ENCODE results near the gene NFIC.
"Not testable (repeated sequence)": the region's sequence is repeated elsewhere in the genome, so short reads cannot be mapped to it uniquely, and the experiment has no call there.

The NFIC gene

GRCh38 chr19:3373971-3374368 lies 7.6 kb downstream of the NFIC start:
- DNase-seq (ENCODE audit: low read depth in 2 of 2) = no peak

GRCh38 chr19:3374369-3375112 lies 8.2 kb downstream of the NFIC start:
- DNase-seq (ENCODE audit: low read depth in 2 of 2) = no peak

DNA sequence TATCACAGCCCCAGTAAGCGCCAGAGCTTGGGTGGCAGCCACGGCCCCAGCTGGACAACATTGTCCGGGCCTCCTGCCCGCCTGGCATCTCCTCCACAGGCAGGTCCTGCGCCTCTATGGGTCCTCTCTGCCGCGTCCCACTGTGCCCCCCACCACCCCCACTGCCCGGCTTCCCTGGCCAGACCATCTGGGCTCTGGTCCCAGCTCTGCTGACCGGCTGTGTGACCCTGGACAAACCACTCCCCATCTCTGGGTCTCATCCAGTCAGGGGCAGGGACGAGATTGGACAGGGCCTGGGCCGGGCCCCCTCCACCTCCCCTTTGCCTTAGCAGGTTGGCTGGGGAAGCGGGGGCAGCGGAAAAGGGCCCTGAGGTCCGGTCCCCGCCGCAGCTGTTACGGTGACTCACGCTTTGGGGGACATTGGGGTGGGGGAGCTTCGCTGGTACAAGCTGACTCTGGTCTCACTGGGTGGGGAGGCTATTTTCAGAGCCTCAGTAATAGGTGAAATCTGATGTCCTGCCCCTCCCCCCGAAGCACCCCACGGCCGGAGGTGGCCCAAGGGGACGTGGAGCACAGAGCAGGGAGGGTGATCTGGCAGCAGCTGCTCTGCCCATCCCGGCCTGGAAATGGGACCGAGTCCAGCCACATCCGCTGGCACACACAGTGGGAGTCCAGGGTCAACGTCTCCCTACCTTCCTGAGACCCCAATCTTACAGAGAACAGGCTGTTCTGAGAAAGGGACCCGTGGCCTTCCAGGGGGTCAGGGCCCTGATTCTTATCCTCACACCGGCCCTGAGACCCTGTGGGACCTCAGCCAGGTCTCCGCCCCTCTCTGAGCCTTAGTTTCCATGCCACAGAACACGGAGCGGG lies 9.1 kb downstream of the NFIC start:
- no peak for DNase-seq (ENCODE audit: low read depth in 2 of 2)

DNA sequence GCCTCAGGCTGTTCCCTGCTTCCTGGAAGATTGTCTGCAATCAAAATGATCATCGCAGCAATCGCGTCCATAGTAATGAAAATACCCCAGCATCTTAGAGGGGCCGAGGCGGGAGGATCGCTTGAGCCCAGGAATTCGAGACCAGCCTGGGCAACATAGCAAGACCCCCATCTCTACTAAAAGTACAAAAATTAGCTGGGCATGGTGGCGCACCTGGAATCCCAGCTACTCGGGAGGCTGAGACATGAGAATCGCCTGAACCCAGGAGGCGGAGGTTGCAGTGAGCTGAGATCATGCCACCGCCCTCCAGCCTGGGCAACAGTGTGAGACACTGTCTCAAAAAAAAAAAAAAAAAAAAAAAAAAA lies 9.7 kb downstream of the NFIC start:
- not testable (repeated sequence) for DNase-seq (ENCODE audit: low read depth in 2 of 2)

- DNase-seq (ENCODE audit: low read depth in 2 of 2) = no peak
These were observed 12.2 kb downstream of the NFIC start for GRCh38 chr19:3378352-3379150.

DNA sequence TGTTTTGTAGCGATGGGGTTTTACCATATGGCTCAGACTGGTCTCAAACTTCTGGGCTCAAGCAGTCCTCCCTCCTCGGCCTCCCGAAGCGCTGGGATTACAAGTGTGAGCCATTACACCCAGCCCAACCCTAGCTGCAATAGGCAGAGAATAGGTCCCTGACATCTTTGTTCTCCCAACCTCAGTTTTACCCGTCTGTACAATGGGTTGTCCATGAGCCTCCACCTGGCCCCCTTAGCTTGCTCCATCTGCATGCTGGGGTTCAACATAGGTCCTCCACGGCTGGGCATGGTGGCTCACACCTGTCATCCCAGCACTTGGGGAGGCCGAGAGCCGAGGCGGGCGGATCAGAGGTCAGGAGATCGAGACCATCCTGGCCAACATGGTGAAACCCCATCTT lies 14.4 kb downstream of the NFIC start:
- DNase-seq (ENCODE audit: low read depth in 2 of 2) = no peak

DNA sequence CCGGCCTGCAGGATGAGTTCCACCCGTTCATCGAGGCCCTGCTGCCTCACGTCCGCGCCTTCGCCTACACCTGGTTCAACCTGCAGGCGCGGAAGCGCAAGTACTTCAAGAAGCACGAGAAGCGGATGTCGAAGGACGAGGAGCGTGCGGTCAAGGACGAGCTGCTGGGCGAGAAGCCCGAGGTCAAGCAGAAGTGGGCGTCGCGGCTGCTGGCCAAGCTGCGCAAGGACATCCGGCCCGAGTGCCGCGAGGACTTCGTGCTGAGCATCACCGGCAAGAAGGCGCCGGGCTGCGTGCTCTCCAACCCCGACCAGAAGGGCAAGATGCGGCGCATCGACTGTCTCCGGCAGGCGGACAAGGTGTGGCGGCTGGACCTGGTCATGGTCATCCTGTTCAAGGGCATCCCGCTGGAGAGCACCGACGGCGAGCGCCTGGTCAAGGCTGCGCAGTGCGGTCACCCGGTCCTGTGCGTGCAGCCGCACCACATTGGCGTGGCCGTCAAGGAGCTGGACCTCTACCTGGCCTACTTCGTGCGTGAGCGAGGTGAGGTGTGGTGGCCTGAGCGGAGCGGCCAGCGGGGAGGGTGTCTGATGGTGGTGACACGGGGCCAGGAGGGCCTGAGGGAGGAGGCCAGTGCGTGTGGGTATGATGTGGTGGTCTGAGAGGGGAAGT lies 15.5 kb downstream of the NFIC start:
- no peak for DNase-seq (ENCODE audit: low read depth in 2 of 2)

- DNase-seq (ENCODE audit: low read depth in 2 of 2) = no peak
These were observed 16.2 kb downstream of the NFIC start for GRCh38 chr19:3382460-3383100.

- DNase-seq (ENCODE audit: low read depth in 2 of 2) = no peak
These were observed 16.8 kb downstream of the NFIC start for GRCh38 chr19:3383121-3383722.

DNA sequence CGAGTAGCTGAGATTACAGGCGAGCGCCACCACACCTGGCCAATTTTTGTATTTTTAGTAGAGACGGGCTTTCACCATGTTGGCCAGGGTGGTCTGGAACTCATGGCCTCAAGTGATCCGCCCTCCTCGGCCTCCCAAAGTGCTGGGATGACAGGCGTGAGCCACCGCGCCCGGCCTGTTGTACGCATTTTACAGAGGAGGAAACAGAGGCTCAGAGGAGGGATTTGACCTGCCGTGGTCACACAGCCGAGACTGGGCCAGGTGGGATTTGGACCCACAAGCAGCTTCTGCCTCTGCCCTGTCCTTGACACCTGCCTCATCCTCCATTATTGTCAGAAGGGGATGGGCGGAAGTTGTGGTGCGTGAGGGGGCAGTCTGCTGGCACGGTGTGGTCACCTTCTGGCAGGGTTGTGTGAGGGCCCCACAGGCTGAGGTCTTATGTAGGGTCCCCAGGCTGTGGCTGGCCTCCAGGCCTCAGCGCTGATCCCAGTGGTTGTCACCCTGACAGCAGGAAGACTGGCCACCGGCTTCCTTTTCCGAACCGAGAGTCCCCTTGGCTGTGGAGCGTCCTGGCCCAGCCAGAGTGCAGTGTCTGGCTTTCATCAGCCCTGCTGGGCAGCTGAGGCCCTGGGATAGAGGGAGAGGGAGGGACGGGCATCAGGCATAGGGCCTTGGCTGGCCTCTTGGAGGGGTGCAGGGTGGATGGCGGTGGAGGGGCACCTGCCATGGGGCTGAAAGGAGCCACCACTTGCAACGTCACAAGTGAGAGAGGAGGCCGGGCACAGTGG lies 20.3 kb downstream of the NFIC start:
- no peak for DNase-seq (ENCODE audit: low read depth in 2 of 2)

DNA sequence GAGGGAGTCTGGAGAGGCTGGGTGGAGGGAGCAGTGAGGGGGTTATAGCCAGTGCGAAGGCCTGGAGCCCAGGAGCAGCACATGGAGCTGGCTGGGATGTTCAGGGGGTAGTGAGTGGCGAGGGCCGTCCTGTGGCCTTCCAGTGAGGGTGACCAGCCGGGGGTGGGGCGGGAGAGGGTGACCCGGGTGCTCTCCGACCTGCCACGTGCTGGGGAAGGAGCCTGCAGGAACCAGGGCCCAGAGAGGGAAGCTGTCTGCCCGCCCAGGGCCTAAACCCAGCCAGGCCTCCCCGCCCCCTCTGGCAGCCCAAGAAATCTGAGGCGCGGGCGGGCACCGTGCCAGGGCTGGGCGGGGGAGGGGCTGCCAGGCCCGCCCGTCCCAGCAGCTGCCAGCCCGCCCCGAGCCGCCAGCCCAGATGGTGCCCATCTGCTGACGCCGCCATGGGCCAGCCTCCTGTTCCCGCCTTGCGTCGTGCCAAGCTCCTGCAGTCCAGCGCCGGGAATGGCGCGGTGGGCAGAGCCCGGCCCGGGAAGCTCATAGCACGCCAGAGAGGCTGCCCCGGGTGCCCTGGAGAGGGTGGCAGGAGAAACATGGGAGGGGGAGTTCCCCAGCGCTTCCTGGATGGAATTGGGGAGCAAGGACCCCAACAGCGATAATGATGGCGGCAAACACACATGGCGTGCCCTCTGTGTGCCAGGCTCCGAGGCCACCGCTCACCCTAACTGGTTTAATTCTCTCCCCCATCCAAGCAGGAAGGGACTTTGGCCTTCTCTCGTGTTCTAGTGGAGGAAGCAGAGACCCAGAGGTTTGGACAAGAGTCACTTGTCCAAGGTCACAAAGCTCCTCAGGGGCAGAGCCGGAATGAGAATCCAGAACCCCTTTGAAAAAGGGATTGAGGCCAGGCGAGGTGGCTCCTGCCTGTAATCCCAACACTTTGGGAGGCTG lies 21.5 kb downstream of the NFIC start:
- DNase-seq (ENCODE audit: low read depth in 2 of 2) = no peak

GRCh38 chr19:3389446-3389778 lies 23.0 kb downstream of the NFIC start:
- no peak for DNase-seq (ENCODE audit: low read depth in 2 of 2)

DNA sequence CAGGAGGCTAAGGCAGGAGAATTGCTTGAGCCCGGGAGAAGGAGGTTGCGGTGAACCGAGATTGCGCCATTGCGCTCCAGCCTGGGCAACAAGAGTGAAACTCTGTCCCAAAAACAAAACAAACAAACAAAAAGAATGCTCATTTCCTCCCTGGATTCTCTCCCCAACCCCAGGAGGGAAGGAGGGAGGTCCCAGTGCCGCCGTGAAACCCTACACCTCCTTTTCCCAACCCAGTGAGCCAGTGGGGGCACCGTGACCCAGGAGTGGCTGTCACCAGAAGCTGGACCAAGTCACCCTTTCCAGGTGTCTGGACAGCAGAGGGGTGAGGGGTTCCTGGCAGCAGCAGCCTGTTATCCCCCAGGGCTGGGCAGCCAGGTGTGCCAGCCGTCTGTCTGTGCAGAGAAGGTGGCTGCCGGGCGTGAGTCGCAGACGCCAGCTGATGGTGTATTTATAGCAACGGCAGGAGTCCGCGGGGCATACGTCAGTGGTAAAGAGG lies 23.5 kb downstream of the NFIC start:
- DNase-seq (ENCODE audit: low read depth in 2 of 2) = no peak

DNA sequence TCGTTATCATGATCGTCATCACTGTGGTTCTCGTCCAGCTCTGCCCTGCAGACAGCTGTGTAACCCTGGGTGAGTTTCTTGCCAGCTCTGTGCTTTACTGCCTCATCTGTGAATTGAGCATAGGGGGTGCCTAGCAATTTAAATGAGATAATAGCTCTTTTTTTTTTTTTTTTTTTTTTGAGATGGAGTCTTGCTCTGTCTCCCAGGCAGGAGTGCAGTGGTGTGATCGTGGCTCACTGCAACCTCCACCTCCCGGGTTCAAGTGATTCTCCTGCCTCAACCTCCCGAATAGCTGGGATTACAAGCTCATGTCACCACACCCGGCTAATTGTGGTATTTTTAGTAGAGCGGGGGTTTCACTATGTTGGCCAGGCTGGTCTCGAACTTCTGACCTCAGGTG lies 25.5 kb downstream of the NFIC start:
- DNase-seq (ENCODE audit: low read depth in 2 of 2) = not testable (repeated sequence)

- DNase-seq (ENCODE audit: low read depth in 2 of 2) = no peak
These were observed 26.1 kb downstream of the NFIC start for GRCh38 chr19:3392480-3392879.

DNA sequence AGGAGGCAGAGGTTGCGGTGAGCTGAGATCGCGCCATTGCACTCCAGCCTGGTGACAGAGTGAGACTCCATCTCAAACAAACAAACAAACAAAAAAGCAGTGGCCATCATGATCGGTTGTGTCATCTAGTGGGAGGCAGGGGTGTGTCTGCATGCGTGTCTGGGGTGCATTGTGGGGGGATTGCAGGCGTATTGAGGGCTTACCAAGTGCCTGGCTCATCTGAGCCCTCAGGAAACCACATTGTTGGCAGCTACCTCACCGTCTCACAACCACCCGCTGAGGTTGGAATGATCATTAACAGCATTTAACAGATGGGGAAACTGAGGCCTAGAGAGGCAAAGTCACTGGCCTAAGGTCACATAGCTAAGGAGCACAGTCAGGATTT lies 30.5 kb downstream of the NFIC start:
- DNase-seq (ENCODE audit: low read depth in 2 of 2) = no peak

DNA sequence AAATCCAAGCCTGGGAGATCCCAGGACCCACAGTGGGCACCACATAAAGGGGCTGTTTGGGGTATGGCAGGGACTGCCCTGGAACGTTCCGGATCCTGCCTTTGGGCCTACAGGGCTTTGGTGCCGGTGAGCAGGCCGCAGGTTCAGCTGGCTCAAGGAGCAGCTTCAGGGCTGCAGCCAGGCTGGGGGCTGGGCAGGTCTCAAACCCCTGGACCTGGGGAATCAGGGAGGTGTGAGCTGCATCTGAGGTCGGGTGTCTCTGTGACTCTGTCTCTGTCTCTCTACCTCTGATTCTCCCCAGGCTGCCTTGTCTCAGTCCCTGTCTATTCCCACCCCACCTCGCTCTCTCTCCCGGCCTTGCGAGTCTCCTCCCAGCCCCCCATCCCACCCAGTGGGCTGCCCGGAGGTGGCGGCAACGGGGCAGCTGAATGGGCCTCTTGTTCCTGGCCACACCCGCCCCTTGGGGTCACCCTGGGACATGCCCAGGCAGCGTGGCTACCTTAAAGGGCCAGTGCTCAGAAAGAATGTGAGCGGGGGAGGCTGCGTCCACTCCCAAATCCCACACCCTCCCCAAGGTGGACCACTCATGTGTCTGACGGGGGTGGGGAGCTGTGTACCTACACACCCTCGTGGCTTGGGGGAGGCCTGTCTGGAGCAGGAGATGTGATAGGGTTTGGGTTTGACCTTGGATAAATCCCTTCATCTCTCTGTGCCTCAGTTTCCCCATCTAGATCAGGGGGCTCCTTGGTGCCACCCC lies 31.1 kb downstream of the NFIC start:
- DNase-seq (ENCODE audit: low read depth in 2 of 2) = no peak

All from stimulated activated CD8-positive, alpha-beta memory T cell treated with anti-CD3 and anti-CD28 coated beads, Interleukin-7, amount 100 ng/mL, for 1 hour (primary cell).